ENCODE results near the gene COX5A.
"Not testable (repeated sequence)": the region's sequence is repeated elsewhere in the genome, so short reads cannot be mapped to it uniquely, and the experiment has no call there.

Gene COX5A

DNA sequence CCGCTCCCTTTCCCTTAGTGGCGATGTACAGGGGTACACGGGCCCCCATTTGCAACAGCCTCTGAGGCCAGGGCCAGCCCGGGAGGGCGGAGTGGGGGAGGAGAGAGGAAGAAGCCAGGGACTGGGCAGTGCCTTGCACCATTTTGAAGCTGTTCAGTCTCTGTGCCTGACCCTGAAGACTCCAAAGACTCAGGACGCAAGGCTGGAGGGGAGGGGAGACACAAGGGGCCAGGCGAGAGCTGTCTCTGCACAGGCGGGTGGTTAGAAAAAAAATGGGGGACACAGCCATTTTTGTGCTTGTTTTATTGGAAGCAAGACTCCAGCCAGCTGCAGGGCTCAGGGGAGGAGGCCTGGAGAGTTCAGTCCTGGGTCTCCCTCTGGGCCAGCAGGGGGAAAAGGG, 17.1 kb upstream of the COX5A start:
- DNase-seq = no peak

DNA sequence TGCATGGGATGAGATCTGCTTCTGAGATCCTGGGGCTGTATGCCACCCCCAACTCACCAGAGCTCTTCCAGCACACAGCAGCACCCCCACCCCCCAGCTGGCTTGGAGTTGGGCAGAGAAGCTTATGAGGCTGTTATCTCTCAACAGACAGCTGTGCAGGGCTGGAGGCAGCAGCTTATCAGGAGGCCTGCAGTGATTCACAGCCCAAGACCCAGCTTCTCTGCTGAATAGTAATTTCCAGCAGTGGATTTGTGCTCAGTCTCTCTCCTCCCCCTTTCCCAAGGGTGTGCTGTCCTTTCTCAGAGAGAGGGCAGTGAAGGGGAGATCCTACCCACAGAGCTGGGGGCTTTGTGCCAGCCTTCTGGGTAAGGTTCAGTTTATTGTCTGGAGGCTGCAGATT, 16.6 kb upstream of the COX5A start:
- no peak for DNase-seq

DNA sequence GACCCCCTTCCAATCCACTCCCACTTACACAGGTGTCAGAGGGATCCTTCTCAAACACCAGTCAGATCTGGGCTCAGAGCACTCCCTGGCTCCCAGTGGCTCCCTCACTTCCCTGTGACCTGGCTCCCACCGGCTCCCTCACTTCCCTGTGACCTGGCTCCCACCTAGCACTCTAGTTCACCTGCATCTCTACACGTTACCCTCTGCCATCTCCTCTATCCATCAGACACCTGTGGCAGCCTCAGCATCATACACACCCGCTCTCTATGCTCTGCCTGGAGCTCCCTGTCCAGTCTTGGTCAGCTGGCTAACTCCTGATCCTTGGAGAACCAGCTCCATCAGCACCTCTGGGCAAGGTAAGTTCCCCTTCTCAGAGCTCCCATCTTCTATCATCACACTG, 13.1 kb upstream of the COX5A start:
- no peak for DNase-seq

- DNase-seq = no peak
These were observed 12.4 kb upstream of the COX5A start for GRCh38 chr15:74950078-74950908.

DNA sequence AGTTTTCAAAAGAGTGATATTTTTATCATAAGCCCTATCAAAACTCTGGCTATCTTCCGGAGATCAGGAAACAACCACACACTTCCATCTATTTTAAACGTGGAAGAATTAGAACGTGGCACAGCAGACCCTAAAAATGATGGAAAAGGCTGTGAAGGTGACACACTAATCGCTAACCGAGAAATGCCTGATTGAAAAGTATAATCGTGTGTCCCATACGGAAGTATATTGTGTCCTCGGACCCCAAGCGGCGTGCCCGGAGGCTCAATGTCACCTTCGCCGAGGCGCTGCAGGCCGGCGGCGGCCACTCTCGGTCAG, 642 bp downstream of the COX5A start:
- no peak for DNase-seq

- not testable (repeated sequence) for DNase-seq
These were observed 2.7 kb downstream of the COX5A start for GRCh38 chr15:74935193-74935592.

DNA sequence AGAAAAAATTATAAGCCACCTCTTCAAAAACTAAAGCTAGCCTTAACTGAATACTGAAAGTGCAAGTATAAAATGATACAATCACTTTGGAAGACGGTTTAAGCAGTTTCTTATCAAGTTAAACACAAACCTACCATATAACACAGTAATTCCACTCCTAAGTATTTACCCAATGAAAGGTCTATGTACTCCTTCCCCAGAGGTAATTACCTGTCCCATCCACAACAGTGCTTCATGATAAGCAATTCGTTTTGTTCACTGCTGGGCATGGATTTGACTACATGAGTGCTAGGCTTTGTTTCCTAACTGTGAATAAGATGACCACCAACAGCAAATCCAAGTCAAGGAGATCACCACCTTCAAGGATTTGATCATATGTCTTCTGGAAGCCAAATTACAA, 4.3 kb downstream of the COX5A start:
- no peak for DNase-seq

- DNase-seq = no peak
These were observed 9.1 kb downstream of the COX5A start for GRCh38 chr15:74928771-74929198.

DNA sequence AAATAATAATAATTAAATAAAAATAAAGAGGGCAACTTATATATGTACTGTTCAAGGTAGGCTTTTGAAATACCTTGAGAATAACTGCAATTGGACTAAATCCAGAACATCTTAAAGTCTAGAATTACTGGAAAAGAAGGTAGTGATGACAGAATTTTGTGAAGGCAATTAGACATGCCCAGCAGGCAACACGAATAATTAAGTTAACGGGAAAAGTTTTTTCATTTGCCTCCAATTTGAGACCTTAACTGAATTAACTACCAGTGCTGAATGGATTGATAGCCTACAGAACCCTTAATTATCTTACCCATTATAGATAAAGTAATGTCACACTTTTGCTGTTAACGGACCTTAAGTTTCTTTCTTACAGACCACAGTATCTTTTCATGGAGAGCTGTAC, 13.3 kb downstream of the COX5A start:
- DNase-seq = no peak

GRCh38 chr15:74920456-74920855, 17.4 kb downstream of the COX5A start:
- no peak for DNase-seq

- no peak for DNase-seq
These were observed 20.2 kb downstream of the COX5A start for GRCh38 chr15:74917676-74918075.

GRCh38 chr15:74913799-74914198, 24.1 kb downstream of the COX5A start:
- not testable (repeated sequence) for DNase-seq

- DNase-seq = no peak
These were observed 24.8 kb downstream of the COX5A start for GRCh38 chr15:74913041-74913440.

GRCh38 chr15:74908635-74909034, 29.2 kb downstream of the COX5A start:
- DNase-seq = no peak

DNA sequence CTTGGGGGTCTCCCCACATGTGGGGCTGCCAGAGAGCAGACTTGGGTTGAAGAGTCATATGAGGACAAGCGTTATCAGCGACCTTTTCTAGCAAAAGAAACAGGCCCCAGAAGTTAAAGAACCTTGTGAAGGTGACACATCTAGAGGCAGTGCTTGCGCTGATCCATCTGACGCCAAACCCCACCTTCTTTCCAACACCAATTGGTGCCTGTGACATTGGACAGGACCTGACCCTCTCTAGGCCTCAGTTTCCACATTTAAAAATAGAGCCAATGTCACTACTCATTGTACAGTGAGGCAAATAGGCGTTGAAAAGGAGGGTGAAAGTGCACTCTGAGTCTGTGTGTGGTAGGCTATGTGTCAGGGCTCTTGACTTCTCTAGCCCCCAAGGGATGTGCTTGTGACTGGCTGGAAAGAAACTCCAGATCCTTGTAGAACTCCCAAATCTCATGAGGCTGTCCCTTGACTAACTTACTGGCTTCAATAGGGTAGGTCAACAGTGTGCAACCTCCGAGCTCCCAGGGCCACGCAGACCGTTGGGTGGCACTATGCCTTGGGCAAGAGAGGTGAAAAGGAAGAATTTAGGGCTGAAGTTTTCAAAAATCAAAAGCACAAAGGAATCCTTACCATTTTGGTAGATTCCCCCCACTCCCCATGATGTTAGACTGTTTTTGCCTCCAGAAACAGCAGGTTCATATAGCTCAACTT, 30.6 kb downstream of the COX5A start:
- no peak for DNase-seq

GRCh38 chr15:74906450-74907162, 31.3 kb downstream of the COX5A start, which contains the start of gene FAM219B:
TSS of gene FAM219B (minus strand) at chr15:74906851. CDS start at chr15:74906800, 51 bp downstream.
- DNase-seq = peak; percentile 30

DNA sequence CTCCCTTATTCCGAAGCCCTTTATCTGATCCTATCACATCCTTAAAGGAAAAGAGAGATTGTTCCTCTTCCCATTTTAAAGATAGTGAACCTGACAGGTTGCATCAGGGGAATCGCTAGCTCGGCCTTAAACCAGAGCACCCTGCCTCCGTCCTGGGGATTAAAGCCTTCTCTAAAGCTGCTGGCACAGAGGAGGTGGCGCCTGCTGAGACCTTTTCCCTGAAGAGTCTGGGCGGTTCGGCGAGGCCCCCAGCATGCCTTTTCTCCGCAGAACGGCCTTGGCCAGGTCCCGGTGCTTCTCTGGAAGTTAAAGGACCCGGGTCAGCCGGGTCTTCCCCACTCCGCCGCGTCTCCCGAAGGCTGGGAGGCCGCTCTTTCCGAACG, 31.8 kb downstream of the COX5A start:
- no peak for DNase-seq

DNA sequence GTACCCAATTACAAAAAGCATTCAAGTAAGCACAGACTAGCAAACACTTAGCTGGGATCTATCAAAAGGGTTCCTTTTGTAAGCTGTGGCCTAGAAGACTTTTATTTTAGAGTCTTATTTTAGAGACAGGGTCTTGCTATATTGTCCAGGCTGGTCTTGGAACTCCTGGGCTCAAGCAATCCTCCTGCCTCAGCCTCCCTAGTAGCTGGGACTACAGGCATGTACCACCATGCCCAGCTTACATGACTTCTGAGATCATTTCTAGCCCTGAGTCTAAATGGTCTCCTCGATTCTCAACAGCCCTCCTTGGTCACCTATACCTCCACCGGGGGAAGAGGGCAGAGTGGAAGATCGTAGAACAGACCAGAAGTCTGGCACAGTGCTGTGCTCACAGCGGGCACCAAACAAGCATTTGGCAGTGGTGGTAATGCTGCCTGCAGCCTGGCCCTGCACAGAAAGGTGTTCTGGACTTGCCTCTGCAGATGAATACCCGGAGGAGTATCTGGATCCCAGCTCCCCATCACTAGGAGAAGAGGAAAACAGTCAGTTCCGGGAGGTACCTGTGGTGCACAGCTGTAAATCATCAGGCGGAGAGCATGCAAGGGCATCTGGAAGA, 33.6 kb downstream of the COX5A start:
- DNase-seq = no peak

GRCh38 chr15:74903676-74904075, 34.2 kb downstream of the COX5A start:
- DNase-seq = no peak

DNA sequence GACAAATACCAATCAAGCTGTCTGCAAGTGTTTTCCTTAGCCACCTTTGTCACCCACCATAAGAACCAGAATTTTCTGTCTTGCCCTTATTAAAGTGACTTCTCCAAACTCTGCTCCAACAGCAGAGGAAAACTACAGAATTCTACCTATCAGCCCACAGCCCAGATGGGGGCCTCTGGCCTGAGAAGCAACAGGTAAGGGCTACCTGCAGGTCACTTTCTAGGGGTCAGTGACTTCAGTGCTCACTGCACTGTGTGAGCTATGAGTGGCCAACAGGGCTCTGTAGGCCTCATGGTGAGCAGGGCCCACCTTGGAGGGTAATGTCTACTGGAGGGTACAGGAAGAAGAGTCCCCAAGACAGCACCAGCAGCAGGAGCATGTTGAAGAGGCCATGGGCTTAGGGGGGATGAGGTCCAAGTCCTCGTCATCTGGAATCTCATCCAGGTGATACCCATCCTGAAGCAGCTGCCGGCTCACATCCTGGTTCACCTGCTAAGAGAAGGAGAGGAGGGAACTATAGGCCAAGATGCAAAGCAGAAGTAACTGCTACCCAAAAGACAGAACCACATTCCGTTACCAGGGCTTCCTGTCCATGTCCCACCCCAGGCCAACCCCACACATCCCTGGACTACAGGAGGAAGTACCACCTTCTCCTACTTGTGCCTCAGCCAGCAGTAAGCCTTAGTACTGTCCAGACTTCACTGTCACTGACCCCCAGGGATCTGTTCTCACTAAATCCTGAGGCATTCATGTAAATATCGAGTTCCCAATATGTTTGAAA, 35.4 kb downstream of the COX5A start:
- DNase-seq = no peak

DNA sequence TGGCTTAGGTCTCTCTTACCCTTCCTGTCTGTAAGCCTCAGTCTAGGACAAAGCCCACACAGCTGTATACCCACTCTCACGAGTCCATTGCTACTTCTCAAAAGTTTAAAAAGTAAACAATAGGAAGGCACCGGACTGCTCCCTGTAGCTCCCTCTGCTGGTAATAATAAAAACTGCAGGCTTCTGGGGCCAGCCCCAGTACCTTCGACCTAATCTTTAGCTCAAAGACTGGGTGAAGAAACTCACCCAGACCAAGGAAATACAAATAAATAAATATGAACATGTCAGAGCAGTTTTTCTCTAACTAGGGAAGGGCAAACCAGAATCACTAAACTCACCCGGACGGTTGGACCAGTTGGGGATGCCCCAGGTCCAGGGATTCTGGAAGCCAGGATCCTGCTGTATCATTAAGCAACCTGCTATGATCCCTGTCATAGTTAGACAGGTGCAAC, 36.2 kb downstream of the COX5A start:
- DNase-seq = peak; percentile 24

- no peak for DNase-seq
These were observed 40.6 kb downstream of the COX5A start for GRCh38 chr15:74897300-74897701.
